HEK293 (cell line): ENCODE data around the gene DSCAM.

Source experiments
- CTCF ChIA-PET: fragments of 350-600 bp; formaldehyde crosslinking; extraction: SDS; loops from one replicate; lab custom pipeline; 2021; ENCODE audit warnings: antibody characterized with exemption; lab: Yijun Ruan, JAX
- POLR2A ChIA-PET: fragments of 300-600 bp; formaldehyde crosslinking; extraction: SDS; loops from one replicate; lab custom pipeline; 2020; ENCODE audit warnings: antibody characterized with exemption, inconsistent platforms; lab: Yijun Ruan, JAX
- H3K27ac ChIP-seq: fragments of 200-500 bp; sonication (Bioruptor generic); 2 replicates; pipeline ENCODE4 v1.5.1; 2014; ENCODE audit warnings: low read depth, low read length, control low read depth, inconsistent platforms; ENCODE audit errors: extremely low read depth
- H3K36me3 ChIP-seq, 2 experiments: fragments of 200-500 bp in 1 of 2; sonication (Bioruptor generic) in 1 of 2; 1 replicate in 1 of 2; 2 replicates in 1 of 2; pipeline ENCODE4 v1.5.1; 2014 to 2017; ENCODE audit warnings: inconsistent platforms in 2 of 2, low read length in 2 of 2; ENCODE audit not compliant: control insufficient read depth in 2 of 2, insufficient read depth in 1 of 2
- H3K4me1 ChIP-seq: fragments of 200-500 bp; sonication (Bioruptor generic); 2 replicates; pipeline ENCODE4 v1.5.1; 2014; ENCODE audit warnings: mild to moderate bottlenecking, low read length, inconsistent platforms; ENCODE audit not compliant: control insufficient read depth, insufficient read depth
- H3K4me3 ChIP-seq: 2 replicates; pipeline ENCODE4 v1.5.1; 2011; ENCODE audit warnings: low read depth, mild to moderate bottlenecking, control low read depth, low read length, moderate library complexity
- H3K9me3 ChIP-seq: fragments of 200-500 bp; sonication (Bioruptor generic); 2 replicates; pipeline ENCODE4 v1.5.1; 2014; ENCODE audit warnings: low read depth, low read length, inconsistent platforms; ENCODE audit not compliant: control insufficient read depth, insufficient read depth
- ATF2 ChIP-seq: fragments of 450-650 bp; formaldehyde crosslinking; IDR thresholded peaks from 2 replicates; pipeline ENCODE4 v1.5.1; 2016; ENCODE audit warnings: missing biosample characterization, missing genetic modification characterization, low read depth
- FEZF1 ChIP-seq: fragments of 450-650 bp; formaldehyde crosslinking; IDR thresholded peaks from 2 replicates; pipeline ENCODE4 v1.5.1; 2016; ENCODE audit warnings: missing biosample characterization, missing genetic modification characterization
- GFI1B ChIP-seq: fragments of 450-650 bp; formaldehyde crosslinking; IDR thresholded peaks from 2 replicates; pipeline ENCODE4 v1.5.1; 2016; ENCODE audit warnings: missing biosample characterization, missing genetic modification characterization
- IKZF3 ChIP-seq: fragments of 450-650 bp; IDR thresholded peaks from 2 replicates; pipeline ENCODE4 v1.5.0; 2018; ENCODE audit warnings: missing biosample characterization, mild to moderate bottlenecking, missing genetic modification characterization, moderate library complexity
- KLF1 ChIP-seq: fragments of 450-650 bp; formaldehyde crosslinking; IDR thresholded peaks from 2 replicates; pipeline ENCODE4 v1.5.1; 2016; ENCODE audit warnings: missing biosample characterization, missing genetic modification characterization
- KLF16 ChIP-seq: fragments of 450-650 bp; formaldehyde crosslinking; IDR thresholded peaks from 2 replicates; pipeline ENCODE4 v1.5.1; 2017; ENCODE audit warnings: missing biosample characterization, missing genetic modification characterization
- PRDM2 ChIP-seq: fragments of 450-650 bp; formaldehyde crosslinking; IDR thresholded peaks from 2 replicates; pipeline ENCODE4 v1.5.1; 2016; ENCODE audit warnings: missing biosample characterization, missing genetic modification characterization, borderline replicate concordance
- SALL2 ChIP-seq: fragments of 450-650 bp; formaldehyde crosslinking; IDR thresholded peaks from 2 replicates; pipeline ENCODE4 v1.5.0; 2017; ENCODE audit warnings: missing biosample characterization, mild to moderate bottlenecking, missing genetic modification characterization, borderline replicate concordance
- SCRT1 ChIP-seq: fragments of 450-650 bp; formaldehyde crosslinking; IDR thresholded peaks from 2 replicates; pipeline ENCODE4 v1.5.1; 2016; ENCODE audit warnings: missing biosample characterization, missing genetic modification characterization, borderline replicate concordance
- SP3 ChIP-seq: fragments of 450-650 bp; formaldehyde crosslinking; IDR thresholded peaks from 2 replicates; pipeline ENCODE4 v1.5.1; 2016; ENCODE audit warnings: missing biosample characterization, missing genetic modification characterization
- WT1 ChIP-seq: fragments of 450-650 bp; formaldehyde crosslinking; IDR thresholded peaks from 2 replicates; pipeline ENCODE4 v1.5.1; 2016; ENCODE audit warnings: missing biosample characterization, missing genetic modification characterization
- ZBTB1 ChIP-seq: fragments of 450-650 bp; formaldehyde crosslinking; IDR thresholded peaks from 2 replicates; pipeline ENCODE4 v1.5.1; 2016; ENCODE audit warnings: missing biosample characterization, missing genetic modification characterization
- ZBTB6 ChIP-seq: fragments of 450-650 bp; formaldehyde crosslinking; IDR thresholded peaks from 2 replicates; pipeline ENCODE4 v1.5.1; 2017; ENCODE audit warnings: missing biosample characterization, missing genetic modification characterization
- ZBTB7A ChIP-seq: fragments of 450-650 bp; formaldehyde crosslinking; IDR thresholded peaks from 2 replicates; pipeline ENCODE4 v1.5.1; 2016; ENCODE audit warnings: low read depth, missing biosample characterization, missing genetic modification characterization
- ZFHX2 ChIP-seq: fragments of 450-650 bp; formaldehyde crosslinking; conservative IDR thresholded peaks from 2 replicates; pipeline ENCODE4 v1.5.1; 2016; ENCODE audit warnings: missing biosample characterization, missing genetic modification characterization
- ZFP37 ChIP-seq: fragments of 450-650 bp; formaldehyde crosslinking; IDR thresholded peaks from 2 replicates; pipeline ENCODE4 v1.5.1; 2016; ENCODE audit warnings: missing biosample characterization, missing genetic modification characterization
- ZFP41 ChIP-seq: fragments of 450-650 bp; formaldehyde crosslinking; IDR thresholded peaks from 2 replicates; pipeline ENCODE4 v1.5.1; 2016; ENCODE audit warnings: missing biosample characterization, missing genetic modification characterization, borderline replicate concordance
- ZNF133 ChIP-seq: fragments of 450-650 bp; formaldehyde crosslinking; IDR thresholded peaks from 2 replicates; pipeline ENCODE4 v1.5.1; 2016; ENCODE audit warnings: missing biosample characterization, missing genetic modification characterization
- ZNF202 ChIP-seq: fragments of 450-650 bp; formaldehyde crosslinking; IDR thresholded peaks from 2 replicates; pipeline ENCODE4 v1.5.1; 2016; ENCODE audit warnings: missing biosample characterization, missing genetic modification characterization, borderline replicate concordance
- ZNF211 ChIP-seq: fragments of 450-650 bp; formaldehyde crosslinking; IDR thresholded peaks from 2 replicates; pipeline ENCODE4 v1.5.1; 2016; ENCODE audit warnings: low read depth, missing biosample characterization, missing genetic modification characterization
- ZNF214 ChIP-seq: fragments of 450-650 bp; formaldehyde crosslinking; IDR thresholded peaks from 2 replicates; pipeline ENCODE4 v1.5.1; 2017; ENCODE audit warnings: missing biosample characterization, mild to moderate bottlenecking, missing genetic modification characterization, borderline replicate concordance
- ZNF23 ChIP-seq: fragments of 450-650 bp; formaldehyde crosslinking; IDR thresholded peaks from 2 replicates; pipeline ENCODE4 v1.5.1; 2016; ENCODE audit warnings: missing biosample characterization, missing genetic modification characterization, borderline replicate concordance
- ZNF37A ChIP-seq: fragments of 450-650 bp; IDR thresholded peaks from 2 replicates; pipeline ENCODE4 v1.5.1; 2018; ENCODE audit warnings: missing biosample characterization, missing genetic modification characterization
- ZNF660 ChIP-seq: fragments of 450-650 bp; IDR thresholded peaks from 2 replicates; pipeline ENCODE4 v1.5.1; 2018; ENCODE audit warnings: missing biosample characterization, mild to moderate bottlenecking, missing genetic modification characterization
- ZNF664 ChIP-seq: fragments of 450-650 bp; formaldehyde crosslinking; IDR thresholded peaks from 2 replicates; pipeline ENCODE4 v1.5.1; 2016; ENCODE audit warnings: missing biosample characterization, missing genetic modification characterization
- TF ChIP-seq, protein P1 (sequence below): fragments of 450-650 bp; formaldehyde crosslinking; optimal IDR thresholded peaks from 2 replicates; pipeline ENCODE3; 2016; ENCODE audit warnings: missing biosample characterization, mild to moderate bottlenecking, missing genetic modification characterization

DSCAM gene

GRCh38 chr21:40753756-40754155 is 93.2 kb downstream of the DSCAM start:
- ChIA-PET CTCF (no interaction called here), POLR2A (no interaction called here)

GRCh38 chr21:40752125-40752524 is 94.8 kb downstream of the DSCAM start:
- no peaks in the 10 kb centered on the region for H3K4me1 ChIP-seq
- no peak overlapping the region for H3K27ac ChIP-seq
- no peaks in the 10 kb centered on the region for H3K9me3 ChIP-seq
- ChIA-PET CTCF (no interaction called here), POLR2A (no interaction called here)
- H3K36me3 ChIP-seq, result no peaks in the 10 kb centered on the region
- no peak overlapping the region for H3K4me3 ChIP-seq
- TF ChIP-seq IKZF3 (tag by site-specific recombination) (no peak), ZNF202 (tag by site-specific recombination) (no peak), ZNF664 (tag by site-specific recombination) (no peak), SALL2 (tag by site-specific recombination) (no peak), KLF16 (tag by site-specific recombination) (no peak), ZFP41 (tag by site-specific recombination) (no peak), ATF2 (tag by site-specific recombination) (no peak), ZNF214 (tag by site-specific recombination) (no peak), SCRT1 (tag by site-specific recombination) (no peak), SP3 (tag by site-specific recombination) (no peak), ZNF37A (tag by site-specific recombination) (no peak), WT1 (tag by site-specific recombination) (no peak)
- TF ChIP-seq, protein P1, sequence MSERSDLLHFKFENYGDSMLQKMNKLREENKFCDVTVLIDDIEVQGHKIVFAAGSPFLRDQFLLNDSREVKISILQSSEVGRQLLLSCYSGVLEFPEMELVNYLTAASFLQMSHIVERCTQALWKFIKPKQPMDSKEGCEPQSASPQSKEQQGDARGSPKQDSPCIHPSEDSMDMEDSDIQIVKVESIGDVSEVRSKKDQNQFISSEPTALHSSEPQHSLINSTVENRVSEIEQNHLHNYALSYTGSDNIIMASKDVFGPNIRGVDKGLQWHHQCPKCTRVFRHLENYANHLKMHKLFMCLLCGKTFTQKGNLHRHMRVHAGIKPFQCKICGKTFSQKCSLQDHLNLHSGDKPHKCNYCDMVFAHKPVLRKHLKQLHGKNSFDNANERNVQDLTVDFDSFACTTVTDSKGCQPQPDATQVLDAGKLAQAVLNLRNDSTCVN, result no peak

More at GRCh38 chr21:40753756-40754155, 93.2 kb downstream of the DSCAM start:
- Histone ChIP-seq H3K9me3 (no peaks in the 10 kb centered on the region), H3K27ac (no peak overlapping the region), H3K4me3 (no peak overlapping the region), H3K4me1 (no peaks in the 10 kb centered on the region), H3K36me3 (no peaks in the 10 kb centered on the region)
- TF ChIP-seq ZFHX2, result no peak
- TF ChIP-seq FEZF1, result no peak
- TF ChIP-seq GFI1B (tag by site-specific recombination), result no peak
- no peak for TF ChIP-seq ZBTB1
- no peak for TF ChIP-seq PRDM2 (tag by site-specific recombination)
- no peak for TF ChIP-seq ZBTB6 (tag by site-specific recombination)
- no peak for TF ChIP-seq ZBTB7A
- TF ChIP-seq ZNF211 (tag by site-specific recombination), result no peak
- TF ChIP-seq ZNF23, result no peak
- TF ChIP-seq ZNF660 (tag by site-specific recombination), result no peak
- no peak for TF ChIP-seq KLF1 (tag by site-specific recombination)
- no peak for TF ChIP-seq ZNF133 (tag by site-specific recombination)
- no peak for TF ChIP-seq ZFP37 (tag by site-specific recombination)
- no peak for TF ChIP-seq IKZF3 (tag by site-specific recombination)
